GM12801 (cell line): ENCODE data around the gene ANLN.

Experiments
- CTCF ChIP-seq: IDR thresholded peaks from one replicate; pipeline ENCODE4 v1.5.1; 2011; ENCODE audit warnings: control low read depth; ENCODE audit not compliant: insufficient read length; ENCODE audit errors: extremely low read depth

The ANLN gene

GRCh38 chr7:36389371-36390198 lies at the start of gene ANLN:
Gene ANLN, plus strand, starts transcription at chr7:36389862. Its CDS starts 165 bp downstream, at chr7:36390027.
- no peak for TF ChIP-seq CTCF

GRCh38 chr7:36343548-36343947 lies 46.1 kb upstream of the ANLN start:
- TF ChIP-seq CTCF: no peak

GRCh38 chr7:36344622-36345021 lies 45.0 kb upstream of the ANLN start:
- no peak for TF ChIP-seq CTCF

GRCh38 chr7:36346260-36346831 lies 43.3 kb upstream of the ANLN start:
- no peak for TF ChIP-seq CTCF

GRCh38 chr7:36348256-36348655 lies 41.4 kb upstream of the ANLN start:
- no peak for TF ChIP-seq CTCF

GRCh38 chr7:36348771-36349170 lies 40.9 kb upstream of the ANLN start:
- TF ChIP-seq CTCF: no peak

GRCh38 chr7:36349626-36350025 lies 40.0 kb upstream of the ANLN start:
- no peak for TF ChIP-seq CTCF
